GM12801 (cell line): ENCODE data around the gene CHGA.

ENCODE experiments used
- CTCF ChIP-seq: IDR thresholded peaks from one replicate; pipeline ENCODE4 v1.5.1; 2011; ENCODE audit warnings: control low read depth; ENCODE audit not compliant: insufficient read length; ENCODE audit errors: extremely low read depth

The CHGA gene

GRCh38 chr14:92928258-92928629, 5.3 kb downstream of the CHGA start:
- TF ChIP-seq CTCF = no peak

GRCh38 chr14:92928961-92929688, 6.2 kb downstream of the CHGA start:
- no peak for TF ChIP-seq CTCF

GRCh38 chr14:92929689-92930608, 7.0 kb downstream of the CHGA start:
- no peak for TF ChIP-seq CTCF

GRCh38 chr14:92930737-92931602, 8.0 kb downstream of the CHGA start:
- no peak for TF ChIP-seq CTCF

GRCh38 chr14:92931681-92932447, 8.9 kb downstream of the CHGA start:
- no peak for TF ChIP-seq CTCF

GRCh38 chr14:92932448-92933395, 9.8 kb downstream of the CHGA start:
- TF ChIP-seq CTCF = no peak
